PFSK-1 (cell line): ENCODE measurements around the gene GRK1.

ENCODE experiments used
- FOXP2 ChIP-seq: optimal IDR thresholded peaks from 2 replicates; pipeline ENCODE3; 2011; ENCODE audit warnings: borderline replicate concordance, control low read depth, inconsistent platforms; ENCODE audit not compliant: insufficient read depth; ENCODE audit errors: extremely low read length, extremely low read depth
- POLR2AphosphoS5 ChIP-seq: IDR thresholded peaks from 2 replicates; pipeline ENCODE4 v1.6.1; 2012; ENCODE audit warnings: low read depth, mild to moderate bottlenecking, control low read depth, low read length, moderate library complexity
- SIN3A ChIP-seq: IDR thresholded peaks from 2 replicates; pipeline ENCODE4 v1.6.1; 2012; ENCODE audit warnings: mild to moderate bottlenecking, low read length, moderate library complexity, borderline replicate concordance; ENCODE audit not compliant: insufficient read depth
- TAF1 ChIP-seq: IDR thresholded peaks from 2 replicates; pipeline ENCODE4 v1.6.1; 2012; ENCODE audit warnings: low read length, control low read depth, borderline replicate concordance; ENCODE audit not compliant: insufficient read depth

- TF ChIP-seq TAF1 (no peak), FOXP2 (no peak), POLR2AphosphoS5 (no peak), SIN3A (no peak)
Measured at GRCh38 chr13:113763961-113764792, 97.2 kb downstream of the GRK1 start.
